ENCODE measurements around the gene WASF1. TPM values are rescaled to one million over a fixed set of nuclear protein-coding genes. Genes with fewer than 3 reads are reported as not detected.
A peak's percentile ranks its signal among the peaks of the same experiment; 100 is the strongest.

Gene WASF1
- total RNA-seq: 1 to 10 TPM; 4.2 to 4.6 TPM

DNA sequence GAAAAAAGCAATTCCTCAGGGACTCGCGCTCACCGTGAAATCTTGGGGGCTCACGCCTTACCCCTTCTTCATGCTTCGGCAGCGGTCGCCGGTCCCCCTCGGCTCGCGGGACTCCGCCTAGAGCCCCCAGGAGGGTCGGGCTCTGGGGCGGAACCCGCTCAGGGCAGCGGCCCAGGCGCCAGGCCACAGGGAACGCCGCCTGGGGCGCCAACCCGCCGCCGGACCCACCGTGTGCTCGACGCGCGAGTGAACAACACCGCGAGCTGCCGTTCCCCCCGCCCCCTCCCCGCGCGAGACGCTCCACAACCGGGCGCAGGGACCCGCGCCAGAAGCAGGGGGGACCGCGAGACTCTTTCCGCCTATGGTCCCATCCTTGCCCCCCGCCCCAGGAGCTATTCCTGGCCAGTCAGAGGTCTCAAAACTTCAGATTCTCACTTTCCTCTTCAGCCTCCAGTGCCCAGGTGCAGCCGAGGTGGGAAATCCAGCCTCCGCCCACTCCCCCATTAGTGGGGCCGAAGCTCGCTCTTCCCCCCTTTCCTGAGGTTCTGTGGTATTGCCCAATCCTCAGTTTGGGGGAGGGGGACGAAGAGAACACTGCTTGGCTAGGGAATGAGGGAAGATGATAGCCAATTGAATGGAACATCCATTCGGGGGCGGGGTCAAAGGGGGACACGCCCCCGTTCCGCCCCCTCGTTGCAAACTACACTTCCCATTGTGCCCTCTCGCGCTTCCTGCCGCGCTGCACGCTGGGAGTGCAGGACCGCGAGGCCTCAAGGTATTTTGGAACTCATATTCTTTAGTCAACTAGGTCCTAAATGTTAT, at the start of gene WASF1:
Gene WASF1, minus strand, starts transcription at position 265 of the 822 bp plus-strand sequence. CDS start 52,069 bp downstream, outside the sequence.
- intact Hi-C loops (cut with DNase I, micrococcal nuclease): loop anchor here (1.0 to 10.0 kb wide), 15 partner anchors 55 to 1084 kb away; partner anchors contain the start of genes AK9 (in 2 of the 2), FIG4 (in 2 of the 2), AMD1 (in 1 of the 2) and CD164 (in 1 of the 2)
- ChIA-PET POLR2A (interaction anchor here (0.6 to 1.0 kb wide), 2 partner anchors 10 to 1010 kb away, joined by 5 to 6 read pairs; no protein-coding TSS in a partner anchor), CTCF (interaction anchor here (0.9 to 1.6 kb wide), 4 partner anchors 9 to 211 kb away, joined by 3 to 7 read pairs (median 4); no protein-coding TSS in a partner anchor)
- DNase-seq (peak; percentile 94), ATAC-seq (peak; percentile 89)
- Mint-ChIP-seq H3K27ac (peak within 1 kb of the TSS; percentile 7), H3K27me3 (peaks cover 10% of the 10 kb centered on the region), H3K36me3 (ENCODE audit: low read depth) (peaks cover 2% of the 10 kb centered on the region), H3K4me1 (peaks cover 5% of the 10 kb centered on the region), H3K4me3 (no peak within 1 kb of the TSS), H3K9me3 (ENCODE audit: low read depth) (no peaks in the 10 kb centered on the region)

DNA sequence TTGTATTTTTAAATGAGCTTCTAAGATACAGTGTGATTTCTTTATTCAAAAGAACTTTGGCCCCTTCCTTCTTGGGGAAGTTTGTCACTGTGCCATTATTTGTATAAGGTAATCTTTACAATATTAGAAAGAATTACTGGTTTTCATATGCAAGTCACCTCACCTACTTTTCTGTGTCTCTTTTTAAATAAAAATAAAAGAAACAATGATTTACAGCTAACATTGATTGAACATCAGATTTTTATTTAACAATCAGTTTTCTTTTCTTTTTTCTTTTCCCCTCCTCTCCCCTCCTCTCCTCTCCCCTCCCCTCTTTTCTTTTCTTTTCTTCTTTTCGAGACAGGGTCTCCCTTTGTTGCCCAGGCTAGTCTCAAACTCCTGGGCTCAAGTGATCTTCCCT, 46.8 kb upstream of the WASF1 start:
- intact Hi-C loops (cut with DNase I, micrococcal nuclease): no loop called here
- ChIA-PET CTCF (no interaction called here), POLR2A (no interaction called here)
- Mint-ChIP-seq H3K9me3 (ENCODE audit: low read depth) (no peaks in the 10 kb centered on the region), H3K4me3 (no peak overlapping the region), H3K27me3 (no peaks in the 10 kb centered on the region), H3K27ac (no peak overlapping the region), H3K4me1 (no peaks in the 10 kb centered on the region), H3K36me3 (ENCODE audit: low read depth) (peaks cover 20% of the 10 kb centered on the region)
- ATAC-seq (no peak), DNase-seq (no peak)

DNA sequence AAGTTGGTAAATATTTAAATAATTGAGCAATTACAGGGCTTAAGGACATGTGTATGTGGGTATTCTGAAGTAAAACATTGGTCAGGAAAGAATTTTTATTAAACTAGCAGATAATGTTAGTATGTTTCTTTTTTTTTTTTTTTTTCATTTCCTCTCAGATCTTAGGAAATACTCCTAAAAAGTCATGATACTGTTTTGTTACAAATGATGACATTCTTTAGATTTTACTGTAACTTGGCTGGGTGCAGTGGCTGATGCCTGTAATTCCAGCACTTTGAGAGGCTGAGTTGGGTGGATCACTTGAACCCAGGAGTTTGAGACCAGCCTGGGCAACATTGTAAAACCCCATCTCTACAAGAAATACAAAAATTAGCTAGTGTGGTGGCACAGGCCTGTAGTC, 42.3 kb upstream of the WASF1 start:
- intact Hi-C loops (cut with DNase I, micrococcal nuclease): no loop called here
- H3K9me3 Mint-ChIP-seq (ENCODE audit: low read depth): no peaks in the 10 kb centered on the region
- POLR2A ChIA-PET: no interaction called here

DNA sequence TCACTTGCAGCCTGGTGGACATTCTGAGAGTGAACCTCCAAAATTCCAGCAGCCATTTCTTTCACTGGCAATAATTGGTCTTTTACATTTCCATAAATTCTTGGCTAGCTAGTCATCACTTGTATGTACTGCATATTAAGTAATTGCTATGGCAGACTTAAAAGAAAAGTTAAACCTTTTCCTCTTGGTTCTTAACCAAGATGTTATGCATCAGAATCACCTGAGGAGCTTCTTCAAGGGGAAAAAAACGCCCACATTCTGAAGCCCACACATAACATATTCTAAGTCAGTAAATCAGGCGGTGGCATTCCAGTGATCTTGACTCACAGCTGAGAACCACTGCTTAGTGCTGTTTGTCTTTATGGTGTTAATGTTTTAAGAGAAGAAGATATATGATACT, 37.8 kb upstream of the WASF1 start:
- peaks cover 8% of the 10 kb centered on the region for H3K4me1 Mint-ChIP-seq
- ATAC-seq: no peak
- no peak for DNase-seq
- no peak overlapping the region for H3K27ac Mint-ChIP-seq
- ChIA-PET CTCF (interaction anchor here (1.2 to 1.5 kb wide), 2 partner anchors 36 to 178 kb away, joined by 3 to 4 read pairs; no protein-coding TSS in a partner anchor), POLR2A (no interaction called here)
- H3K9me3 Mint-ChIP-seq (ENCODE audit: low read depth): no peaks in the 10 kb centered on the region
- H3K36me3 Mint-ChIP-seq (ENCODE audit: low read depth): peaks cover 42% of the 10 kb centered on the region
- intact Hi-C loops (cut with DNase I, micrococcal nuclease): no loop called here
- H3K4me3 Mint-ChIP-seq: no peak overlapping the region
- no peaks in the 10 kb centered on the region for H3K27me3 Mint-ChIP-seq

More for the DNA sequence above, 42.3 kb upstream of the WASF1 start:
- DNase-seq (no peak), ATAC-seq (no peak)
- CTCF ChIA-PET: no interaction called here
- Mint-ChIP-seq H3K36me3 (ENCODE audit: low read depth) (peaks cover 38% of the 10 kb centered on the region), H3K27me3 (no peaks in the 10 kb centered on the region), H3K4me1 (peaks cover 6% of the 10 kb centered on the region), H3K27ac (no peak overlapping the region), H3K4me3 (no peak overlapping the region)

DNA sequence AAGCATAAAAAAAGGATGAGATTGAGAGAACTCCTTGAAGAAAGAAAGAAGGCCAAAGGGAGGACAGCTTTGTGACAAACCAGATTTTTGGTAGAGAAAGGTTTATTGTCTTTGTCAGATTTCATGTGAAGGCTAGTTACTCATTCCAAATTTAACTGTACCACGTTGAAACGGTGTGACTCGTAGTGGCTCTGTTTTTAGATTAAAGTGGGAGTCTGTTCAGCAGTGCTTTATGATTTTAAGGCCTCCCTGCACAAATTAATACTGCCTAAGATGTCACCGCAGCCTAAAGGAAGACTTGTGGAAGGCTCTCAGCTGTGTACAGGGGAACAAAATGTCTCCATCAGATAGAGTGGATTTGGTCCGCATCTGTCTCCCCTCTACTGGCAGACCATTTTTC, 36.7 kb upstream of the WASF1 start:
- ChIA-PET POLR2A (no interaction called here), CTCF (interaction anchor here (1.2 kb wide), 1 partner anchor 9 kb away, joined by 5 read pairs; no protein-coding TSS in a partner anchor)
- intact Hi-C loops (cut with DNase I, micrococcal nuclease): no loop called here
- Mint-ChIP-seq H3K9me3 (ENCODE audit: low read depth) (no peaks in the 10 kb centered on the region), H3K27ac (peak overlapping the region; percentile 3), H3K27me3 (no peaks in the 10 kb centered on the region), H3K36me3 (ENCODE audit: low read depth) (peaks cover 46% of the 10 kb centered on the region), H3K4me3 (no peak overlapping the region), H3K4me1 (peaks cover 8% of the 10 kb centered on the region)
- ATAC-seq: no peak
- DNase-seq: no peak

DNA sequence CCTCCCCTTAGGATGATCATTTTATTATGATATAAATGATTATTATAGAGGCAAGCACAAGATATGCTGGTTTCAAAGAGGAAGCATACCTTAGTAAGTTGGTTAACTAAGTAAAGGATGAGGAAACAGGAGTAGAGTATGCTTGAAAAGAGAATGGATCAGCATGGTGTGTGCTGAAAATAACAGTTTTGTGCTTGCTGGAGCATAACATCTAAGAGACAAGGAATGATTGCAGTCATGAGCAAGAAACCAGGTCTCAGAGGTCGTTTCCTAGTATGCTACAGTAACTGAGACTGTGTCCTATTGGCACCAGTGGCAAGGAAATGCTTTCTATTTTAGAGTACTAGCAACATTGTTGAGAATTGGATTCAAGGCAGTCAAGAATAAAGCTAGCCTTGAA, 34.9 kb upstream of the WASF1 start:
- POLR2A ChIA-PET: no interaction called here
- H3K27ac Mint-ChIP-seq: no peak overlapping the region
- CTCF ChIA-PET: interaction anchor here (0.6 kb wide), 2 partner anchors 67 to 527 kb away, joined by 3 read pairs; no protein-coding TSS in a partner anchor
- no peak for DNase-seq
- intact Hi-C loops (cut with DNase I, micrococcal nuclease): no loop called here
- peaks cover 8% of the 10 kb centered on the region for H3K4me1 Mint-ChIP-seq
- peaks cover 37% of the 10 kb centered on the region for H3K36me3 Mint-ChIP-seq (ENCODE audit: low read depth)
- ATAC-seq: no peak
- no peak overlapping the region for H3K4me3 Mint-ChIP-seq
- no peaks in the 10 kb centered on the region for H3K9me3 Mint-ChIP-seq (ENCODE audit: low read depth)
- no peaks in the 10 kb centered on the region for H3K27me3 Mint-ChIP-seq

DNA sequence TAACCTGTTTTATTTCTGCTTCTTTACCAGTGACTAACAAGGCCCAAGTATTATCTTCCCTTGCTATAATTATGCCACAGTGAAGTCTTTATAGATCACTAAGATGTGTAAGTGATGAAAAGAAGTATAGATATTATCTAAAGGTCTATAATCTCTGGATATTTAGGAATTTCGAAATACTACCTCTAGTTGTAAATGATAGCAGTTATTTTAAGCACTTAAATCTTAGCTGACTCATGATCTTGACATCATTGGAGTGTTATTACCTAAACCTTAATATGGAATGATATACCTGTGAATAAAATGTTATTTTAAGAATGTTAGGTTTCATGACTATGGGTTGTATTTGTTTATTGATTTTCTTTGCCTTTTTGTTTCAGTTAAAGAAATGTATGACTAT, 32.3 kb upstream of the WASF1 start:
- H3K27me3 Mint-ChIP-seq: no peaks in the 10 kb centered on the region

DNA sequence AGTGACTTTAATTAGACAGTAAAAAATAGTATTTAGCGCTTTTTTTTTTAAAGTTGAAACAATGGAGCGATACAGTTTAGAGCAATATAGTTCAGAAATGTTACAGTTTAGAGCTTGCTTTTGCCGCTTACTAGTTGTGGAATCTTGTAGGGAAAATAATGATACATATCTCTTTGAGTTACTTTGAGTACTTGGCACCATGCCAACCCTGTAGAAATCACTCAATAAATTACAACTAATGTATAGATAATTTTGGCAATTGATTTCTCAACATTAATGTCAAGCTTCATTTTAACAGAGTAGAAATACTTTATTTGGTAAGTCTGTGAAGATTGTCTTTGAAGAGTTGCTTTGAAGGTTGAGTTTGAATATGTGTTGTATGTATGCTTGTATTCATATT, 28.2 kb upstream of the WASF1 start:
- ATAC-seq: no peak
- H3K27ac Mint-ChIP-seq: no peak overlapping the region
- no peaks in the 10 kb centered on the region for H3K4me1 Mint-ChIP-seq
- no peak for DNase-seq
- H3K36me3 Mint-ChIP-seq (ENCODE audit: low read depth): peaks cover 20% of the 10 kb centered on the region
- ChIA-PET CTCF (interaction anchor here (1.4 to 1.8 kb wide), 2 partner anchors 9 to 19 kb away, joined by 5 to 6 read pairs; no protein-coding TSS in a partner anchor), POLR2A (no interaction called here)
- intact Hi-C loops (cut with DNase I, micrococcal nuclease): no loop called here
- H3K27me3 Mint-ChIP-seq: no peaks in the 10 kb centered on the region
- H3K4me3 Mint-ChIP-seq: no peak overlapping the region
- no peaks in the 10 kb centered on the region for H3K9me3 Mint-ChIP-seq (ENCODE audit: low read depth)

More for the DNA sequence above, 32.3 kb upstream of the WASF1 start:
- ChIA-PET POLR2A (no interaction called here), CTCF (no interaction called here)
- DNase-seq (no peak), ATAC-seq (no peak)
- Mint-ChIP-seq H3K27ac (no peak overlapping the region), H3K9me3 (ENCODE audit: low read depth) (no peaks in the 10 kb centered on the region), H3K4me3 (no peak overlapping the region), H3K36me3 (ENCODE audit: low read depth) (peaks cover 30% of the 10 kb centered on the region), H3K4me1 (peaks cover 2% of the 10 kb centered on the region)
- intact Hi-C loops (cut with DNase I, micrococcal nuclease): no loop called here

DNA sequence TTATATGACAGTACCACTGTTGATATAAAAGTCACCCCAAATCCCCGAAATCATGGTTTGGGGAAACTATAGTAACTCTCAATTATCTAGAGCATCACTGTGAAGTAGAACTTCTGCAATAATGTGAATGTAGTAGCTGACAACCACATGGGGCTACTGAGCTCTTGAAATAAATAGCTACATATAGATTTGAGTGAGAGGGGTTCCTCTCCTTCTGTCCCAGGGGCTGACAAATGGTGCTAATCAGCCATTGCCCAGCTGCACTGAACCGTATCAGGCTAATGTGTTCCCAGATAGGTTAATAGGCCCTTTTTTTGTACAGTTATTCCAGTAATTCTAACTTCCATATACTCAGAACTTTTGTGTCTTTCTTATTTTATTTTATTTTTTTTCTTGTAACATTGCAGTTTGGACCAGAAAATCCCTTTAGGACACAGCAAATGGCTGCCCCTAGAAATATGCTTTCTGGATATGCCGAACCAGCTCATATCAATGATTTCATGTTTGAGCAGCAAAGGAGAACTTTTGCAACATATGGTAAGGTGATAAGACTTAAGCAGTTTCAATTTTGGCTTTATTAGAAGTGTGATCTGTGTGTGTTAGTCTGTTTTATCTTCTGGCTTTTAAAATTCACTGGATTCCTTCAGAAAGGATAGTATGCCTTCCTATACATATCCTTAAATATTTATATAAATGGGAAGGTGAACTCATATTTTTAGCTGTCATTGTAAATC, 21.8 kb upstream of the WASF1 start:
- Mint-ChIP-seq H3K27me3 (no peaks in the 10 kb centered on the region), H3K36me3 (ENCODE audit: low read depth) (peaks cover 8% of the 10 kb centered on the region), H3K9me3 (ENCODE audit: low read depth) (no peaks in the 10 kb centered on the region), H3K27ac (no peak overlapping the region), H3K4me1 (peaks cover 8% of the 10 kb centered on the region), H3K4me3 (no peak overlapping the region)
- DNase-seq (no peak), ATAC-seq (no peak)
- ChIA-PET CTCF (no interaction called here), POLR2A (no interaction called here)
- intact Hi-C loops (cut with DNase I, micrococcal nuclease): no loop called here

DNA sequence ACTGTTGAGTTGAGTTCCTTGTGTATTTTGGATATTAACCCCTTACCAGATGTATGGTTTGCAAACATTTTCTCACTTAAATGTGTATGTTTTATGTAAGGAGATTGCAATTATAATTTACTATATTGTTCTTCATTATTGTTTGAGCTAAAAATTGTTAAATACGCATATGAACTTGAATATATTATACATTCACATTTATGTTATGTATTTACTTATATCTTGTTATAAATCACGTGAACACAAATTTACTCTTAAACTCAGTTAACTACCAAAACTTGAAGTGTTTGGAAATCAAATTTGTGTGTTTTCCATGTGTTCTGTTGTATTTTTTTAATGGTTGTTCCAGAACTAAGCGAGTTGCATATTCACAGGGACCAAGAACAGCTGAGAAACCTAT, 19.1 kb upstream of the WASF1 start:
- ATAC-seq (no peak), DNase-seq (no peak)
- ChIA-PET POLR2A (interaction anchor here (0.7 kb wide), 1 partner anchor 763 kb away, joined by 3 read pairs; no protein-coding TSS in a partner anchor), CTCF (interaction anchor here (1.1 to 1.3 kb wide), 2 partner anchors 9 to 159 kb away, joined by 4 to 5 read pairs; no protein-coding TSS in a partner anchor)
- Mint-ChIP-seq H3K27ac (no peak overlapping the region), H3K9me3 (ENCODE audit: low read depth) (no peaks in the 10 kb centered on the region), H3K27me3 (no peaks in the 10 kb centered on the region), H3K4me3 (no peak overlapping the region), H3K36me3 (ENCODE audit: low read depth) (peaks cover 16% of the 10 kb centered on the region), H3K4me1 (peaks cover 16% of the 10 kb centered on the region)
- intact Hi-C loops (cut with DNase I, micrococcal nuclease): no loop called here

DNA sequence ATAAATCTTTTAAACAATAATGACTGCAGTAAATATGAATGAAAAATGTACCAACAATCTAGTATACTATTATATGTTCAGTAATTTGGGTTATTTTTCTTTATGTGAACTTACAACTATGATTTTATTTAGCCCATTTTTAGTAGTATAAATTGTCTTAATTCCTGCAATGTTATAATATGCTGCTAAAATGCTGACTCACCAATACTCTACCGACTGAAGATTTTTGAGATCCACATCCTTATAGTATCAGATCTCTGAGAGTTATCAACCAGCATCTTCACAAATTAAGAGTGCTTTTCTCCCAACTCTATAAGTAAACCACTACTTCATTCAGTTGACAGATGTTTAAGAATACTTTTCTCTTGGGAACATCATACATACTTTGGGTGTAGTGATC, 17.4 kb upstream of the WASF1 start:
- intact Hi-C loops (cut with DNase I, micrococcal nuclease): no loop called here
- H3K36me3 Mint-ChIP-seq (ENCODE audit: low read depth): peaks cover 18% of the 10 kb centered on the region
- peaks cover 16% of the 10 kb centered on the region for H3K4me1 Mint-ChIP-seq
- no peak overlapping the region for H3K4me3 Mint-ChIP-seq
- POLR2A ChIA-PET: no interaction called here
- DNase-seq (no peak), ATAC-seq (no peak)
- no peaks in the 10 kb centered on the region for H3K9me3 Mint-ChIP-seq (ENCODE audit: low read depth)
- H3K27me3 Mint-ChIP-seq: no peaks in the 10 kb centered on the region
- H3K27ac Mint-ChIP-seq: no peak overlapping the region
- CTCF ChIA-PET: no interaction called here

Measured in activated CD4-positive, alpha-beta T cell treated with anti-CD3 and anti-CD28 coated beads for 36 hours (primary cell).